HG03457 (cell line): ENCODE measurements around the gene TEX11.
"Not testable (repeated sequence)": the region's sequence is repeated elsewhere in the genome, so short reads cannot be mapped to it uniquely, and the experiment has no call there.

Source experiments
- ATAC-seq: cut with Tn5 transposase; IDR thresholded peaks from one replicate; pipeline ENCODE4 v1.9.1; 2021; ENCODE audit warnings: moderate number of reproducible peaks; ENCODE audit not compliant: unreplicated experiment

Gene TEX11

GRCh38 chrX:70762285-70762684 lies 146.2 kb downstream of the TEX11 start:
- ATAC-seq, result no peak

GRCh38 chrX:70755850-70756249 lies 152.7 kb downstream of the TEX11 start:
- no peak for ATAC-seq

GRCh38 chrX:70754169-70754848 lies 154.2 kb downstream of the TEX11 start:
- ATAC-seq, result no peak

GRCh38 chrX:70733774-70734173 lies 174.7 kb downstream of the TEX11 start:
- ATAC-seq, result not testable (repeated sequence)

- ATAC-seq, result not testable (repeated sequence)
These were observed 180.6 kb downstream of the TEX11 start for GRCh38 chrX:70727961-70728360.

- ATAC-seq, result no peak
These were observed 187.8 kb downstream of the TEX11 start for GRCh38 chrX:70720721-70721120.

GRCh38 chrX:70711336-70711735 lies 197.2 kb downstream of the TEX11 start:
- not testable (repeated sequence) for ATAC-seq

- no peak for ATAC-seq
These were observed 214.0 kb downstream of the TEX11 start for GRCh38 chrX:70694339-70695122.

GRCh38 chrX:70679455-70679854 lies 229.1 kb downstream of the TEX11 start:
- ATAC-seq, result not testable (repeated sequence)

GRCh38 chrX:70675284-70675683 lies 233.2 kb downstream of the TEX11 start:
- ATAC-seq, result no peak

- ATAC-seq, result no peak
These were observed 236.2 kb downstream of the TEX11 start for GRCh38 chrX:70672326-70672725.

- ATAC-seq, result no peak
These were observed 239.4 kb downstream of the TEX11 start for GRCh38 chrX:70669120-70669519.

GRCh38 chrX:70664726-70665125 lies 243.8 kb downstream of the TEX11 start:
- no peak for ATAC-seq

- not testable (repeated sequence) for ATAC-seq
These were observed 247.4 kb downstream of the TEX11 start for GRCh38 chrX:70661124-70661523.

- ATAC-seq, result not testable (repeated sequence)
These were observed 251.0 kb downstream of the TEX11 start for GRCh38 chrX:70657546-70657945.

GRCh38 chrX:70656304-70656703 lies 252.2 kb downstream of the TEX11 start:
- ATAC-seq, result no peak

GRCh38 chrX:70647910-70648309 lies 260.6 kb downstream of the TEX11 start:
- ATAC-seq, result not testable (repeated sequence)

GRCh38 chrX:70636218-70636617 lies 272.3 kb downstream of the TEX11 start:
- no peak for ATAC-seq

- no peak for ATAC-seq
These were observed 272.8 kb downstream of the TEX11 start for GRCh38 chrX:70635669-70636068.

GRCh38 chrX:70635227-70635626 lies 273.3 kb downstream of the TEX11 start:
- ATAC-seq, result no peak

- no peak for ATAC-seq
These were observed 286.8 kb downstream of the TEX11 start for GRCh38 chrX:70621743-70622142.

- ATAC-seq, result no peak
These were observed 290.0 kb downstream of the TEX11 start for GRCh38 chrX:70618467-70618866.
